AG04449 (cell line): ENCODE measurements around the gene CEP164.
"Not testable (repeated sequence)": the region's sequence is repeated elsewhere in the genome, so short reads cannot be mapped to it uniquely, and the experiment has no call there.

Experiments
- CTCF ChIA-PET: fragments of 350-600 bp; formaldehyde crosslinking; extraction: SDS; loops from one replicate; lab custom pipeline; 2021; ENCODE audit warnings: antibody characterized with exemption; lab: Yijun Ruan, JAX
- POLR2A ChIA-PET: fragments of 400-600, 350-600 bp; formaldehyde crosslinking; extraction: SDS; loops from one replicate; lab custom pipeline; 2020; ENCODE audit warnings: antibody characterized with exemption, inconsistent platforms; lab: Yijun Ruan, JAX
- DNase-seq: peaks from one replicate; pipeline ENCODE4 v3.0.0-alpha.2; 2010; ENCODE audit warnings: low read depth, low spot score
- H3K4me3 ChIP-seq: 2 replicates; pipeline ENCODE4 v1.5.1; 2011; ENCODE audit warnings: low read depth, mild to moderate bottlenecking, control low read depth, low read length
- CTCF ChIP-seq: IDR thresholded peaks from one replicate; pipeline ENCODE4 v1.5.1; 2011; ENCODE audit warnings: mild to moderate bottlenecking, moderate library complexity, low read length, control low read depth, inconsistent platforms; ENCODE audit not compliant: insufficient read depth; ENCODE audit errors: missing control alignments

Gene CEP164

GRCh38 chr11:117454564-117454917 lies 126.9 kb downstream of the CEP164 start:
- ChIA-PET CTCF (no interaction called here), POLR2A (interaction anchor here (0.6 kb wide), 1 partner anchor 9 kb away, joined by 3 read pairs; no protein-coding TSS in a partner anchor)
- DNase-seq, result no peak
- no peak for TF ChIP-seq CTCF
- no peak overlapping the region for H3K4me3 ChIP-seq

GRCh38 chr11:117456027-117456720 lies 128.5 kb downstream of the CEP164 start:
- no peak for DNase-seq
- no peak for TF ChIP-seq CTCF
- CTCF ChIA-PET, result interaction anchor here (1.0 kb wide), 1 partner anchor 30 kb away, joined by 4 read pairs; no protein-coding TSS in a partner anchor
- H3K4me3 ChIP-seq, result no peak overlapping the region
- POLR2A ChIA-PET, result no interaction called here

- CTCF ChIA-PET, result interaction anchor here (1.0 kb wide), 1 partner anchor 30 kb away, joined by 4 read pairs; no protein-coding TSS in a partner anchor
- POLR2A ChIA-PET, DNase-seq, H3K4me3 ChIP-seq: not testable (repeated sequence)
Measured at GRCh38 chr11:117456721-117457029, 129.0 kb downstream of the CEP164 start.

GRCh38 chr11:117457031-117457785 lies 129.6 kb downstream of the CEP164 start:
- DNase-seq, result no peak
- ChIA-PET POLR2A (no interaction called here), CTCF (interaction anchor here (1.4 kb wide), 1 partner anchor 31 kb away, joined by 4 read pairs; no protein-coding TSS in a partner anchor)
- H3K4me3 ChIP-seq, result no peak overlapping the region
- TF ChIP-seq CTCF, result no peak

- TF ChIP-seq CTCF, result no peak
- no peak for DNase-seq
- POLR2A ChIA-PET, result no interaction called here
- CTCF ChIA-PET, result interaction anchor here (1.4 kb wide), 1 partner anchor 31 kb away, joined by 4 read pairs; no protein-coding TSS in a partner anchor
- no peak overlapping the region for H3K4me3 ChIP-seq
Measured at GRCh38 chr11:117457835-117458234, 130.2 kb downstream of the CEP164 start.

GRCh38 chr11:117458275-117459122 lies 130.8 kb downstream of the CEP164 start:
- TF ChIP-seq CTCF, result no peak
- no peak for DNase-seq
- H3K4me3 ChIP-seq, result no peak overlapping the region
- POLR2A ChIA-PET, result no interaction called here
- CTCF ChIA-PET, result interaction anchor here (1.4 kb wide), 1 partner anchor 32 kb away, joined by 4 read pairs; no protein-coding TSS in a partner anchor
